ENCODE results near the gene WWC1. TPM values are rescaled to one million over a fixed set of nuclear protein-coding genes. Genes with fewer than 3 reads are reported as not detected.

The WWC1 gene
- total RNA-seq, 1 donor from 2014 or later = 0.70 TPM

DNA sequence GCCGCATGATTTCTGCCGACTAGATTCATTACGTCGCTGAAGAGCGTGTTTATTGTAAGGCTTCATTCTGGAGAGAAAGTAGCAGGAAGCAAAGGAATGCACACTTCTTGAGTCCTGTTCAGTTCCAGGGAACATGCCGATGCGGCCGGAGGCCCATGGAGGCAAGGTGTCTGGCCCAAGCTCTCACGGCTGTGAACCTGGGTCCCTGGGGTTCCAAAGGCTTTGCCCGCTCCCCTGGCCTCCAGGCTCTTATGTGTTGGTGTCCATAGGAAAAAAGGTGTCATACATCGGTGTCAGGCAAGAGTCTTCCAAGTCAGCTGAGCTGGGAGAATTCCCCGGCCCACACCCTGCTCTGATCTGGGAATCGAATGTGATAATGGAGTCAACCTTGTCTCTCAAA is 64.7 kb downstream of the WWC1 start:
- no peak overlapping the region for H3K27ac Mint-ChIP-seq
- peaks cover 6% of the 10 kb centered on the region for H3K27me3 Mint-ChIP-seq (ENCODE audit: insufficient read depth)
- intact Hi-C loops (cut with micrococcal nuclease) = no loop called here
- no peaks in the 10 kb centered on the region for H3K9me3 Mint-ChIP-seq
- H3K4me3 Mint-ChIP-seq = no peak overlapping the region
- no peak for DNase-seq (ENCODE audit: low spot score)
- H3K4me1 Mint-ChIP-seq (ENCODE audit: low read depth) = no peaks in the 10 kb centered on the region
- H3K36me3 Mint-ChIP-seq (ENCODE audit: low read depth) = no peaks in the 10 kb centered on the region

DNA sequence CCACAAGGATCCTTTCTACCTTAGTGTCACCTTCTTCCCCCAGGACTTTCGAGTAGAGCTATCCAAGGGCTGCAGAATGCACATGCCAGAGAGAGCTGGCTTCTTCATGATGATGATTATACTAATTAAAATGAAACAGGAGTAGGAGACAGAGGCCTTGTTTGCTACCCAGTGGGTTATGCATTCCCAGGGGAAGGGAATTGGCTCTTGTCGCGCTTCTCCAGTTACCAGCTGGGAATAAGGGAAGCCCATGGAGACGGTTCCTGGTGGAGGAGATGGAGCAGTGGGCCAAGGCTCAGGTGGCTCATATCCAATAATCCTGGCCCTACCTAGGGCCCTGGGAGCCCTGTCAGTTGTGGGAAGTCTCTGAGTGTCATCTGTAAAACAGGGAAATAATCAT is 65.1 kb downstream of the WWC1 start:
- Mint-ChIP-seq H3K27me3 (ENCODE audit: insufficient read depth) (peaks cover 6% of the 10 kb centered on the region), H3K27ac (no peak overlapping the region), H3K36me3 (ENCODE audit: low read depth) (no peaks in the 10 kb centered on the region), H3K4me3 (no peak overlapping the region), H3K9me3 (no peaks in the 10 kb centered on the region), H3K4me1 (ENCODE audit: low read depth) (no peaks in the 10 kb centered on the region)
- intact Hi-C loops (cut with micrococcal nuclease) = no loop called here
- DNase-seq (ENCODE audit: low spot score) = no peak

DNA sequence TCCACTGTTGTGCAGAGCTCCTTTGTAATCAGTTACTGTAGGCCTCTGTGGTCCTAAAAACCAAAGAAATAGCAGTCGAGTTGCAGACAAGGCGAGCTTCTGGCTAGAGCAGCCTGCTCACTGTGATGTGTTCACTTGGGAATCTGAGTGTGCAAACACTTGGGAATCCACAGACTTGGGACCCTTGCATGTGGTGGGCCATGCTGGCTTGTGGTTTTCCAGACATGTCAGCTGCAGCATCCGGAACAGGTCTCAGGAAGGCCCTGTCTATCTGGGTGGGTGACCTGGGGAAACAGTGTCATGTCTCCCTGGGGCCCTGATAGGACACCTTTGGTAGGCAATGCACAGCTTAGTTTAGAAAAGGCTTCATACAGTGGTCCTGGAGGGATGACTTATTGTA is 66.4 kb downstream of the WWC1 start:
- intact Hi-C loops (cut with micrococcal nuclease) = no loop called here
- Mint-ChIP-seq H3K36me3 (ENCODE audit: low read depth) (no peaks in the 10 kb centered on the region), H3K4me1 (ENCODE audit: low read depth) (no peaks in the 10 kb centered on the region), H3K27ac (no peak overlapping the region), H3K4me3 (no peak overlapping the region), H3K27me3 (ENCODE audit: insufficient read depth) (peaks cover 4% of the 10 kb centered on the region), H3K9me3 (no peaks in the 10 kb centered on the region)
- DNase-seq (ENCODE audit: low spot score) = no peak

DNA sequence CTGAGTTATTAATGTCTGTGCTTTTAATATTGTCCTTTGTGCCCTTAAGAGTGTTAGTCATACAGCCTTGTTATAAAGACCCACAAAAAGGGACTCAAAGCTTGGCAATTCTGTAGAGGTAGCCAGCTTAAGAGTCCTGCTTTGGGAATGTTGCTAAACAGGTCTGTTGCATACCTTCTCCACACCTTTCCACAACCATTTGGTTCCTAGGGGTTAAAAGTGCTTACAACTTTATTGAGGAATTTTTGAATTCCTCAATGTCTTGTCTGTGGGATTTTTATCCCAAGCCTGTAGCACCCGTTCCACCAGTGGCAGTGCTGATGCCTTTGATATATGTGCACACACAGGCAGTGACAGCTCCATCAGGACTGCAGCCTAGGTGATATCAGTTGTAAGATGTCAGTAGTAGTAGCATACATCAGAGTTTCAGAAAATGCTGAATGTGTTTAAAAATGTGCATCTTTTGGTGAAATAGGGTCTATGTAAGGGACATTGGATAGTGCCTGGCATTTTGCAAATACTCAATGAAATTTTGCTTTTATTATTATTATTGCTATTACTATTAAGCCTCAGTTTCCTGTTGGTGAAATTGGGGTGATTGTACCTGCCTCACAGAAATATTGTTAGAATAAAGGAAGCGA is 68.5 kb downstream of the WWC1 start:
- Mint-ChIP-seq H3K36me3 (ENCODE audit: low read depth) (no peaks in the 10 kb centered on the region), H3K4me3 (no peak overlapping the region), H3K27me3 (ENCODE audit: insufficient read depth) (peaks cover 4% of the 10 kb centered on the region), H3K4me1 (ENCODE audit: low read depth) (no peaks in the 10 kb centered on the region), H3K27ac (no peak overlapping the region), H3K9me3 (no peaks in the 10 kb centered on the region)
- DNase-seq (ENCODE audit: low spot score) = no peak
- intact Hi-C loops (cut with micrococcal nuclease) = no loop called here

DNA sequence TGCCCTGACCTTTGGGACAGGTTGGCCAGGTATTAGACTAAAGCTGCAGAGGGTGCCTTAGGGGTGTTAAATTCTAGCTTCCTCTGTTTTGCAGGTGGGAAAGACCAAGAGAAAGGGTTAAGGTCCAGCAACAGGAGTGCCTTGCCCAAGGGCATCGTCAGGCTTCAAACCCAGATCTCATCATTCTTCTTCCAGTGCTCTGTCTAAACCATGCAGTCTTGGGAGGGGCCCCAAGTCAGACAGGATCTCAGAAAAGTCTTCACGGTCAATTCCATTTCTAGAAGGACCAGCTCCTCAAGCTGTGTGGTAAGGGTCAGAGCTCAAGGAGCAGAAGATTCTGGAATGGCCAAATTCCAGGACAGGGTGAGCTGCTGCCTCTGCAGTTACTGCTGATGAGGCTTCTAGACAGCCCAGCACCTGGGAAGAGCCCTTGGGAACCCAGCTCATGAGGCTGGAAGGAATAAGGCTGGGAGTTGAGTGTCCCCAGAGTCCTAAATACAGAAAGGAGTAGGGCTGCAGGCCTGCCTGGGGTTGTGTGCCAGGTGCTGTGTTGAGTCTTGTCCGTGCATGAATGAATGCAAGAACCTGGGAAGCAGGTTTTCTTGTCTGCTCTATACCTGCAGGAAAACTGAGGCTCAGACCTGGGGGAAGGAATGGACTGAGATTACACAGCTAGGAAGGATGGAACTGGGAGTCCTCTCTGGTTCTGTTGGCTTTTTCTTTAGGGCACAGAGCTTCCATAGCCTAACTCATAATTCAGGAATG is 69.3 kb downstream of the WWC1 start:
- H3K27ac Mint-ChIP-seq = no peak overlapping the region
- no peaks in the 10 kb centered on the region for H3K36me3 Mint-ChIP-seq (ENCODE audit: low read depth)
- intact Hi-C loops (cut with micrococcal nuclease) = no loop called here
- no peak for DNase-seq (ENCODE audit: low spot score)
- no peak overlapping the region for H3K4me3 Mint-ChIP-seq
- no peaks in the 10 kb centered on the region for H3K4me1 Mint-ChIP-seq (ENCODE audit: low read depth)
- H3K27me3 Mint-ChIP-seq (ENCODE audit: insufficient read depth) = peaks cover 6% of the 10 kb centered on the region
- no peaks in the 10 kb centered on the region for H3K9me3 Mint-ChIP-seq

DNA sequence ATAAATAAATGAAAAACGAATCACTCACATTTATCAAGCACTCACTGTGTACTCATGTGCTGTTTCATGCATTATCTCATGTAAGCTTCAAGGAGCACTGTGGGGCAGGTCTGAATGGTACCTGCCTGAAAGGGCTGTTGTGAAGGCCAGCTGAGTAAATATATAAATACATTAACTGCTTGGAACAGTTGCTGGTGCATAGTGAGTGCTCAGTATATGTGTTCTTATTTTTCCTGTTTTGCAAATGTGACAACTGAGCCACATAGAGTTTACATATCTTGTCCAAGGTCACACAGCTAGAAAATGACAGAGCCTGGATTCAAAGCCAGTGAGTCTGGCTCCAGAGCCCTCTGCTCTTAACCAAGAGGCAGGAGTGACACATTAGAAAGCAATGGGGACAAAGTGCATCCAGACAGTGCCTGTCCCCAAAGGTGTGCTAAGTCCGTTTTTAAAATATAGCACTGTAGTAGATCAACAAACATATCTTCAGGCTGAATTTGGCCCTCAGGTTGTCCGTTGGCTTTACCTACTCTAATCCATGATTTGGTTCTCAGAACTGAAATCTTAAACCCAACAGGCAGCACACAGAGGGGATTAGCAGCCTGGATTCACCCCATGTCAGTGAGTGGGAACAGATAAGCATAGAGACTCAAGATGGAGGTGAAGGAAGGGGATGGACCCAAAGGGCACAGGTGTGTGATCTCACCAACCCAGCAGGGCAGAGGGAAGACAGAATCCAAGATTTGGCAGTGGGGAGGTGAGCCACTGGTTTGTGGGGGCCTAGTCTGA is 70.8 kb downstream of the WWC1 start:
- H3K4me1 Mint-ChIP-seq (ENCODE audit: low read depth) = no peaks in the 10 kb centered on the region
- H3K36me3 Mint-ChIP-seq (ENCODE audit: low read depth) = no peaks in the 10 kb centered on the region
- intact Hi-C loops (cut with micrococcal nuclease) = no loop called here
- no peak overlapping the region for H3K4me3 Mint-ChIP-seq
- DNase-seq (ENCODE audit: low spot score) = no peak
- H3K27me3 Mint-ChIP-seq (ENCODE audit: insufficient read depth) = peaks cover 7% of the 10 kb centered on the region
- H3K9me3 Mint-ChIP-seq = no peaks in the 10 kb centered on the region
- no peak overlapping the region for H3K27ac Mint-ChIP-seq

DNA sequence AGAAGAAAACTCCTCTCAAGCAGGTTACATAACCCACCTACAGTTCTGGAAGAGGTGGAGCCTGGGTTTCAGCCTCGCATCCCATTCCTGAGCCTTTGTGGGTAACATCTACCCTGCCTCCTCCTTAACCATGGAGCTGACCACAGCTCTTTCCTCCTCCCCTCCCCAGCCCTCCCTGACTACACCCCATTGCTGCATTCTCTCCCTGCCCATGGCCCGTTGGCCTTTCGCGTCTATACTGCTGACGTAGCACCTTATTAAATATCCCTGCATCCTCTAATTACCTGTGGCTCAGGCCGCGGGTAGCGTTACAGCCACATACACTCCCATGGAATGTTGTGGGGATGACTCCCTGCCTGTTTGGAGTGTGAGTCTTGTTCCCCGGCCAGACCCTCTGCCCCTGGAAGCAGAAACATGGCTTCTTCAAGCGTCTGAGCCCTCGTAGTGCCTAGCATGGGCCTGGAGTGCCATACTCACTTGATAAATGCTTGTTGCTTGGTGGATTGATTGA is 72.8 kb downstream of the WWC1 start:
- Mint-ChIP-seq H3K4me1 (ENCODE audit: low read depth) (no peaks in the 10 kb centered on the region), H3K9me3 (no peaks in the 10 kb centered on the region), H3K27ac (no peak overlapping the region), H3K36me3 (ENCODE audit: low read depth) (no peaks in the 10 kb centered on the region), H3K27me3 (ENCODE audit: insufficient read depth) (peaks cover 6% of the 10 kb centered on the region), H3K4me3 (no peak overlapping the region)
- DNase-seq (ENCODE audit: low spot score) = no peak
- intact Hi-C loops (cut with micrococcal nuclease) = no loop called here

DNA sequence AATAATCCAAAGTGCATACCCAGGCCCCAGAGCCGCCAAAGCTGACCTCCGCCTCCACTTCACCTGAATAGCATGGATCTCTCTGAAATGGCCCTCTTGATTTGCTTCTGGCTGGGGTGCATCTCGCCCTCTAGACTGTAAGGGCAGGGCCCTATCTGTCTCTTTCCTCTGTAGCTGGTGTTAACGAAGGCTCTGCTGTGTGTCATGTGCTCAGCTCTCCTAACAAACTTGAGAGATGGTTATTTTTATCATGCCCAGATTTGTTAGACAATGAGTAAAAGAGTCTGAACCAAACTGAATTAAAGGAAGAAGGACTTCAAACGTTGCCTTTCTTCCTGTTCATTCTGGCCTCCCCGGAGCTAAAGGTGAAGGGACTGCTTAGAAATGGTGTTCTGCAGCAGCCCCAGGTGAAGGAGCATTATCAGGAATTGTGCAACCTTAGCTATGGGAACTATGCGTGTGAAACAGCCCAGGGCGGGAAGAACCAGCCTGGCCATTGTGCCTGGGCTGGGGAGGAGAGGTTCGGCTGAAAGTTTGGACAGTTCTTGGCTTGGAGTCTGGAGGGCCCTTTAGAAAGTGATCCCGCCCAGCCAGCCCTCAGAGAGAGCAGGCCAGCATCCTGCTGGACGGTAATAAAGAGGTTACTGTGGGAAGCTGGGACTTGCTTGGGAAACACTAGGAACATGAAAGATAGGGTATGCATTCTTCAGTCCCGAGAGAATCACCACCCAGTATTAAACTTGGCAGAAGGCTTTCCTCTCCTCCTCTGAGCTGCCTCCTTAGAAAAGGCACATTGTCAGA is 73.5 kb downstream of the WWC1 start:
- no peaks in the 10 kb centered on the region for H3K9me3 Mint-ChIP-seq
- H3K36me3 Mint-ChIP-seq (ENCODE audit: low read depth) = no peaks in the 10 kb centered on the region
- intact Hi-C loops (cut with micrococcal nuclease) = no loop called here
- DNase-seq (ENCODE audit: low spot score) = no peak
- H3K4me3 Mint-ChIP-seq = no peak overlapping the region
- H3K27ac Mint-ChIP-seq = no peak overlapping the region
- no peaks in the 10 kb centered on the region for H3K4me1 Mint-ChIP-seq (ENCODE audit: low read depth)
- peaks cover 5% of the 10 kb centered on the region for H3K27me3 Mint-ChIP-seq (ENCODE audit: insufficient read depth)

DNA sequence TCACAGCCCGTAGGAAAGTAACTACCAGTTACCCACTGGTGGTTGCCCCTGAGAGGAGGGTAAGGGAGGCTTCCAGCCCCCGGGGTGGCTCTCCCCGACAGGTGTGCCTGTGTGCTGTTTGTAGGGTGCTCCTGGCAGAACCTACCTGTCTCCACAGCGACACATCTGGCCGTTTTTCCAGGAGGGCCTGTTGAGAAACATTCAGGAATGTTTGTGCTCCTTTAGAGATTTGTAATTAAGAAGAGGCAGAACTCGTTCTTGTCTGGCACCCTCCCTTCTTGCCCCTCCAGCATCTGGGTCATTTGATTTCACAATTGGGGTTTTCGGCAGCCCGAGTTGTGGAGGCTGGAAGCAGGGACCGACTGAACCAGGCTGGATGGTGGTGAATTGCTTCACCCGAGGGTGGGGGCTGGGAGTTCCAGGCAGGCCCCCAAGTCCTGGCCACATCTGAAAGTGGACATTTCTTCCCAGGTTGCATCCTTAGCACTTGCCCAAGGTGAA is 74.2 kb downstream of the WWC1 start:
- intact Hi-C loops (cut with micrococcal nuclease) = no loop called here
- Mint-ChIP-seq H3K27ac (no peak overlapping the region), H3K4me3 (no peak overlapping the region), H3K9me3 (no peaks in the 10 kb centered on the region), H3K36me3 (ENCODE audit: low read depth) (no peaks in the 10 kb centered on the region), H3K27me3 (ENCODE audit: insufficient read depth) (peaks cover 5% of the 10 kb centered on the region), H3K4me1 (ENCODE audit: low read depth) (no peaks in the 10 kb centered on the region)
- DNase-seq (ENCODE audit: low spot score) = no peak

DNA sequence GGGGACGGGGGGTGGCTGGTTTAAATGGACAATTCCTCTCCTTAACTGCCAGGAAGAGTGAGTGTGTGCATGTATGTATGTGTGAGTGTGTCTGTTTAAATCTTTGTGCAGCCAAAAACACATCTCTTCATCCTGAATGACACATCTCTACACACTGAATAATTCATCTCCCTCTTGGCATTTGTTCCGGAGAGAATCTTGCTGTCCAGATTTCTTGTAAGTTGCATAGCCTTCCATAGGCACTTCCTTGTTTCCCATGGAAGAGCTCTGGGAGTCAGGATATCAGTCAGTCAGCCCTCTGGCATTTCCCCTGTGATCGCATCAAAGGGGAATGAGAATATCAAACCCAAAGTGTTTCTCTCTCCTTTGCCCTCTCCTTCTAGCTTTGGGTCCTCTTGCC is 74.7 kb downstream of the WWC1 start:
- no peaks in the 10 kb centered on the region for H3K36me3 Mint-ChIP-seq (ENCODE audit: low read depth)
- intact Hi-C loops (cut with micrococcal nuclease) = no loop called here
- H3K27me3 Mint-ChIP-seq (ENCODE audit: insufficient read depth) = peaks cover 5% of the 10 kb centered on the region
- no peaks in the 10 kb centered on the region for H3K4me1 Mint-ChIP-seq (ENCODE audit: low read depth)
- DNase-seq (ENCODE audit: low spot score) = no peak
- no peaks in the 10 kb centered on the region for H3K9me3 Mint-ChIP-seq
- no peak overlapping the region for H3K27ac Mint-ChIP-seq
- H3K4me3 Mint-ChIP-seq = no peak overlapping the region

DNA sequence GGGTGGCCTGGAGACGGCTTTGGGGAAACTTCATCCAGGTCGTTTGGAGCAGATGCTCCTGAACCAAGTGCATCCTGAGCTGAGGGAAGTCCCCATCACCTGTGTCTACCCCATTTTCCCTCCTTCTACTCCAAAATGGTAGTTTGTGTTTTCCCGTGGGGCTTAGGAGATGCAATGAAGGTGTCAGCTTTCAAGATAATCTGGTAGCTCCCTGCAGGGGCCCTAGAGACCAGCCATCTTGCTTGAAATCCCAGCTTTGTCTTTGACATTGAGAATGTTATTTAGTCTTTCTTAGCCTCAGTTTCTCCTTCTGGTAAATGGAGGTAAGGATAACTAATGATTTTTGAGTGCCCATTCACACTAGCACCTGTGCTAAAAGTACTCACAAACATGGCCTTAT is 77.4 kb downstream of the WWC1 start:
- no peak overlapping the region for H3K4me3 Mint-ChIP-seq
- H3K27ac Mint-ChIP-seq = no peak overlapping the region
- H3K9me3 Mint-ChIP-seq = no peaks in the 10 kb centered on the region
- intact Hi-C loops (cut with micrococcal nuclease) = no loop called here
- H3K4me1 Mint-ChIP-seq (ENCODE audit: low read depth) = no peaks in the 10 kb centered on the region
- peaks cover 5% of the 10 kb centered on the region for H3K27me3 Mint-ChIP-seq (ENCODE audit: insufficient read depth)
- no peak for DNase-seq (ENCODE audit: low spot score)
- H3K36me3 Mint-ChIP-seq (ENCODE audit: low read depth) = no peaks in the 10 kb centered on the region

DNA sequence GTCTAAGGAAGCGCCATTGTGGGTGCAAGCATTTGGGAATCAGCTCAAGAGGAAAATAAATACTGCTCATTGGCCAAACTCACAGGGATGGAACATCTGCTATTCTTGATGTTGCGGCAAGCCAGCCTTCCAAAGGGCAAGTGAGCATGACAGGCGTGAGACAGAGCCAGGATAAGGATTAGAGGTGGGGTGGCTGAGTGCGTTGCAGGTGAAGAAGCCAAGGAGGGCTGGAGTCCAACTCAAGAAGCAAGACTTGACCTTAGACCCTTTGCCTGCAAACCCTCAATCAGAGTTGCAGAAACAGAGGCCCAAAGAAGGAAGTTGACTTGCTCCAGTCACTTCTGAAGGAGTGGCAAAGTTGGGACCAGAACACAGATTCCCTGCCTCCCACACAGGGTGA is 79.4 kb downstream of the WWC1 start:
- no peaks in the 10 kb centered on the region for H3K9me3 Mint-ChIP-seq
- no peaks in the 10 kb centered on the region for H3K36me3 Mint-ChIP-seq (ENCODE audit: low read depth)
- intact Hi-C loops (cut with micrococcal nuclease) = no loop called here
- H3K27me3 Mint-ChIP-seq (ENCODE audit: insufficient read depth) = peaks cover 2% of the 10 kb centered on the region
- no peak for DNase-seq (ENCODE audit: low spot score)
- H3K4me3 Mint-ChIP-seq = no peak overlapping the region
- no peaks in the 10 kb centered on the region for H3K4me1 Mint-ChIP-seq (ENCODE audit: low read depth)
- no peak overlapping the region for H3K27ac Mint-ChIP-seq
